Gastroesophageal sphincter (tissue), 4 donors: ENCODE results near the gene ERC1. TPM values are rescaled to one million over a fixed set of nuclear protein-coding genes. Genes with fewer than 3 reads are reported as not detected.
"Not testable (repeated sequence)": the region's sequence is repeated elsewhere in the genome, so short reads cannot be mapped to it uniquely, and the experiment has no call there.

ENCODE experiments used
- ATAC-seq: fragments of 150-250 bp; one replicate; pipeline ENCODE4 v1.9.1; 2016; ENCODE audit warnings: mild to moderate bottlenecking, moderate library complexity
- H3K27ac ChIP-seq, 4 donors: fragments of 200-600 bp; sonication (generic) in 3 of 4; 1 replicate in 3 of 4; 2 replicates in 1 of 4; pipeline ENCODE4 v1.5.1; 2016 to 2019
- H3K27me3 ChIP-seq: fragments of 200-600 bp; sonication (generic); one replicate; pipeline ENCODE4 v1.5.1; 2019
- H3K36me3 ChIP-seq, 2 donors: fragments of 200-600 bp; sonication (generic); one replicate each; pipeline ENCODE4 v1.5.1; 2019; ENCODE audit warnings: control low read depth in 1 of 2
- H3K4me1 ChIP-seq, 3 donors: fragments of 200-600 bp; sonication (generic); 1 replicate in 2 of 3; 2 replicates in 1 of 3; pipeline ENCODE4 v1.5.1; 2016 to 2019; ENCODE audit warnings: control low read depth in 2 of 3
- H3K4me3 ChIP-seq, 2 donors: fragments of 200-600 bp; sonication (generic); one replicate each; pipeline ENCODE4 v1.5.1; 2019; ENCODE audit warnings: mild to moderate bottlenecking in 1 of 2, moderate library complexity in 1 of 2
- H3K9me3 ChIP-seq, 3 donors: fragments of 200-600 bp; sonication (generic); one replicate each; pipeline ENCODE4 v1.5.1; 2017 to 2019; ENCODE audit warnings: control low read depth in 2 of 3
- EP300 ChIP-seq: sonication (generic); formaldehyde crosslinking; IDR thresholded peaks from one replicate; pipeline ENCODE4 v1.6.1; 2017; ENCODE audit warnings: antibody characterized with exemption, mild to moderate bottlenecking
- POLR2A ChIP-seq, 2 donors: fragments of 450-650 bp; IDR thresholded peaks; one replicate each; pipeline ENCODE4 v1.6.1; 2017; ENCODE audit warnings: antibody characterized with exemption in 2 of 2, mild to moderate bottlenecking in 2 of 2, moderate library complexity in 1 of 2
- POLR2AphosphoS5 ChIP-seq: sonication (generic); formaldehyde crosslinking; IDR thresholded peaks from one replicate; pipeline ENCODE4 v1.6.1; 2017; ENCODE audit warnings: antibody characterized with exemption
- WGBS, 2 donors: methylation state at CpG; one replicate each; pipeline ENCODE4 v1.1.5; 2018; ENCODE audit warnings: low coverage in 1 of 2; 5-methylcytosine and 5-hydroxymethylcytosine counted together
- total RNA-seq, 4 donors: library from RNA; depleted of rRNA; stranded (reverse); fragments of >200 nt; gene quantifications; one replicate each; pipeline ENCODE4 v1.1.0, GENCODE V29; 2016
- TF ChIP-seq, protein P1 (sequence below), 4 experiments: fragments of 200-600 bp in 2 of 4; fragments of 450-650 bp in 2 of 4; sonication (generic) in 1 of 4; IDR thresholded peaks; one replicate each; pipeline ENCODE4 v1.5.1; 2017 to 2019; ENCODE audit warnings: antibody characterized with exemption in 4 of 4, mild to moderate bottlenecking in 2 of 4, moderate library complexity in 2 of 4

The ERC1 gene
- total RNA-seq, 4 donors from 2014 or later, result 38.3 to 80.2 (median 58.4) TPM

DNA sequence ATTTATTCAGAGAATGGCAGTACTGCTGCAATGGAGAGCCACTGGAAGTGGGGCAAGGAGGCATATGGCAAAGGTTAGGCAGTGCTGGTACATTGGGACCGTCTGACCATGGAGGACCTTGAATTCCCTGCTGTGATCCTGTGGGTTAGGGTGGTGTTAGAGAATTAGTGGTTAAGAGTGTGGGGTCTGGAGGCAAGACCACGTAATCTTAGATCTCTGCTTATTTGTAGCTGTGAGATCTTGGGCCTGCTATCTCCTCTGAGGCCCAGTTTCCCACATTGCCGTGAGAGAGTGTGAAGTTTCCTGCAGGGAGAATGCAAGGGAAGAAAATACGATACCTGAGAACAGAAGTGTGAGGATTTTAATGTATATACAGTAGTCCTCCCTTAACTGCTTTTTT is 147.7 kb downstream of the ERC1 start:
- Histone ChIP-seq H3K9me3 (no peaks in the 10 kb centered on the region), H3K4me1 (no peaks in the 10 kb centered on the region), H3K36me3 (peaks cover 0 to 3% of the 10 kb centered on the region in 2 donors), H3K4me3 (no peak overlapping the region), H3K27ac (no peak overlapping the region), H3K27me3 (no peaks in the 10 kb centered on the region)
- no peak for TF ChIP-seq POLR2AphosphoS5
- TF ChIP-seq POLR2A (IDR thresholded peaks at IDR 0.05), result no peak
- TF ChIP-seq EP300, result no peak
- TF ChIP-seq, protein P1, sequence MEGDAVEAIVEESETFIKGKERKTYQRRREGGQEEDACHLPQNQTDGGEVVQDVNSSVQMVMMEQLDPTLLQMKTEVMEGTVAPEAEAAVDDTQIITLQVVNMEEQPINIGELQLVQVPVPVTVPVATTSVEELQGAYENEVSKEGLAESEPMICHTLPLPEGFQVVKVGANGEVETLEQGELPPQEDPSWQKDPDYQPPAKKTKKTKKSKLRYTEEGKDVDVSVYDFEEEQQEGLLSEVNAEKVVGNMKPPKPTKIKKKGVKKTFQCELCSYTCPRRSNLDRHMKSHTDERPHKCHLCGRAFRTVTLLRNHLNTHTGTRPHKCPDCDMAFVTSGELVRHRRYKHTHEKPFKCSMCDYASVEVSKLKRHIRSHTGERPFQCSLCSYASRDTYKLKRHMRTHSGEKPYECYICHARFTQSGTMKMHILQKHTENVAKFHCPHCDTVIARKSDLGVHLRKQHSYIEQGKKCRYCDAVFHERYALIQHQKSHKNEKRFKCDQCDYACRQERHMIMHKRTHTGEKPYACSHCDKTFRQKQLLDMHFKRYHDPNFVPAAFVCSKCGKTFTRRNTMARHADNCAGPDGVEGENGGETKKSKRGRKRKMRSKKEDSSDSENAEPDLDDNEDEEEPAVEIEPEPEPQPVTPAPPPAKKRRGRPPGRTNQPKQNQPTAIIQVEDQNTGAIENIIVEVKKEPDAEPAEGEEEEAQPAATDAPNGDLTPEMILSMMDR (IDR thresholded peaks at IDR 0.05), result no peak
- no peak for ATAC-seq
- 86 to 98% methylated on average over 4 of the region's 4 CpGs for WGBS, 2 donors

DNA sequence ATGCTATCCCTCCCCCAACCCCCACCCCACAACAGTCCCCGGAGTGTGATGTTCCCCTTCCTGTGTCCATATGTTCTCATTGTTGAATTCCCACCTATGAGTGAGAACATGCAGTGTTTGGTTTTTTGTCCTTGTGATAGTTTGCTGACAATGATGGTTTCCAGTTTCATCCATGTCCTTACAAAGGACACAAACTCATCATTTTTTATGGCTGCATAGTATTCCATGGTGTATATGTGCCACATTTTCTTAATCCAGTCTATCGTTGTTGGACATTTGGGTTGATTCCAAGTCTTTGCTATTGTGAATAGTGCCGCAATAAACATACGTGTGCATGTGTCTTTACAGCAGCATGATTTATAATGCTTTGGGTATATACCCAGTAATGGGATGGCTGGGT is 155.7 kb downstream of the ERC1 start:
- H3K4me1 ChIP-seq, H3K27me3 ChIP-seq, H3K27ac ChIP-seq, ATAC-seq, H3K4me3 ChIP-seq, H3K9me3 ChIP-seq: not testable (repeated sequence)
- H3K36me3 ChIP-seq, result peaks cover 0 to 15% of the 10 kb centered on the region in 2 donors
- WGBS, 2 donors, result 96 to 100% methylated on average over 1 to 4 of the region's 4 CpGs

DNA sequence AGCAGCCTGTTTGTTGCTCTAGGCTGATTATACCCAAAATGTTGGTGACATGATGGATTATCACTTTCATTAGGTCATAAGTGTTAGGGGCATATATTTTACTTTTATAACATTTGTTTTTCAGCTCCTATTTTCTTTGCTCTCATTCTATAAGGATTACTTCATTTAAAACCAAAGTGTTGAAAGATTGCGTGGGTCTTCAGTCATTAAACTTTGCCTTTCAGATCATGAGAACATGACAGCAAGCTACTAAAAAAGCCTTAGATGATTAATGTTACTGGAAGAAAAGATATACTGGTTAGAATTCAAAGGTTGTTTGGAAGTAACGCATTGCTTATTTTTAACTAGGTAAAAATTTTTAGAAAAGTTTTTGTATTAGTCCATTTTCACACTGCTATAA is 156.8 kb downstream of the ERC1 start:
- ATAC-seq, result no peak
- Histone ChIP-seq H3K9me3 (no peaks in the 10 kb centered on the region), H3K4me1 (no peaks in the 10 kb centered on the region), H3K4me3 (no peak overlapping the region), H3K27ac (no peak overlapping the region), H3K27me3 (no peaks in the 10 kb centered on the region), H3K36me3 (peaks cover 0 to 24% of the 10 kb centered on the region in 2 donors)
- WGBS, 2 donors, result 90 to 97% methylated on average over 2 of the region's 2 CpGs
- TF ChIP-seq, protein P1 (IDR thresholded peaks at IDR 0.05), result no peak
- TF ChIP-seq POLR2AphosphoS5 (no peak), EP300 (no peak), POLR2A (IDR thresholded peaks at IDR 0.05) (no peak)

DNA sequence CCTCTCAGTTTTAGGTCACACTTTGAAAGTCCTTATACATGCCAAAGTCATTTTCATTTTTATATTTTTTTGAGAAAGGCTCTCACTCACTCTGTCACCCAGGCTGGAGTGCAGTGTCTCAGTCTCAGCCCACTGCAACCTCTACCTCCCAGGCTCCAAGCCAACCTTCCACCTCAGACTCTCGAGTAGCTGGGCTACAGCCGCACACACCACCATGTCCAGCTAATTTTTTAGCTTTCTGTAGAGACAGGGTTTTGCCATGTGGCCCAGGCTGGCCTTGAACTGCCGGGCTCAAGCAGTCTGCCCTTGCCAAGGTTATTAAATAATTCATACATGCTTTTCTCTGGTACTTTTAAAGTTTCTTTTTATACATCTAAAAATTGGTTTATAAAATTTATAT is 166.0 kb downstream of the ERC1 start:
- H3K27me3 ChIP-seq, result no peaks in the 10 kb centered on the region
- H3K4me3 ChIP-seq, result no peak overlapping the region
- no peak overlapping the region for H3K27ac ChIP-seq
- H3K36me3 ChIP-seq, result peaks cover 0 to 18% of the 10 kb centered on the region in 2 donors
- no peak for TF ChIP-seq EP300
- TF ChIP-seq POLR2AphosphoS5, result no peak
- no peak for ATAC-seq
- 55 to 76% methylated on average over 3 of the region's 3 CpGs for WGBS, 2 donors
- H3K4me1 ChIP-seq, result no peaks in the 10 kb centered on the region
- no peaks in the 10 kb centered on the region for H3K9me3 ChIP-seq

DNA sequence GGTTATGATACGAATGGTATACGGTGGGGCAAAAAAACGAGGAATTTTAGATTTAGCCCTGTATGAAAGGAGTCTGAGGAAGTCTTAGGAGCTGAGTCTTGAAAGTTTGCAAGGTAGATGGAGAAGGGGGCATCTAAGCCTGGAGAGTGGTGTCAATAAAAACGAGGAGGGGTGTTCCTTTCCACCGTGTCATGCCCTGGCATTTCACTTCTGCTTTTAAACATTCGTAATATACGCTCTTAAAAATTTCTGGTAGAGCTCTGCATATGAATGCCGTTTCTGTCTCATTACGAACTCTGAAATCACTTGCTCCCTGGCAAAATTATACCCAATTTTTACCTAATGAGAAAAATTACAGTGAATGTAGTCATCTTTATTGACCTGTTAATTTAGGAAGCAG is 170.2 kb downstream of the ERC1 start:
- 90 to 96% methylated on average over 9 of the region's 9 CpGs for WGBS, 2 donors
- Histone ChIP-seq H3K4me3 (no peak overlapping the region), H3K27me3 (no peaks in the 10 kb centered on the region), H3K9me3 (no peaks in the 10 kb centered on the region), H3K27ac (no peak overlapping the region), H3K4me1 (no peaks in the 10 kb centered on the region), H3K36me3 (no peaks in the 10 kb centered on the region)
- no peak for ATAC-seq
- TF ChIP-seq EP300, result no peak

DNA sequence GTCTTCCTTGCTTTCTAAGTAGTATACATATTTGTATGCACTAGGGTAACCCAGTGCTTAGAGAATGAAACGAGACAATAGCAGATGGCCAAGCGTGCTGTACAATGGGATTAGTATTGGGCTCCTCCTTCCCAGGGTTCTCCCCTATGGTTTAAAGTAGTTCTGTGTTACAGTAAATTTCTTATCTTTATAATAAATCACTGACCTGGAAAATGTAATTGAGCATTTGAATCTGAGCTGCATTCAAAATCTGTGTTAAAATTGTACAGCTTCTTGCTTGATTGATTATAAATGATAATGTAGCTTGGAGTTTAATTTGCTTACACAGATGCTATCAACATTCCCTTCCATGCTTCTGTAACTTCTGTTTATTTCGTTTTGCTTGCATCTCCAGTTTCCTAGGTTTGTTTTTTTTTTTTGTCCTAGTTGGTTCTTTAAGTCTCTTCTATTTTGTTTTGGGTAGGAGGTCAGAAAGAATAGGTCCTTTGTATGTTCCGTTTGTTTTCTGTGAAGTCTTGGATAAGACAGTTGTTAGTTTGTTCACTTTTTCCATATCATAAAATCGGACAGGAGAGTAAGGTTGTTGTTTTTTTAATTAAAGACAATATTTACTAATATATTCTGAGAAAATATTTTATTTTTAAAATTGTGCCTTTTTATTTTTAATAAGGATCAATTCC is 171.2 kb downstream of the ERC1 start:
- peaks cover 0 to 5% (median 2%) of the 10 kb centered on the region in 3 donors for H3K4me1 ChIP-seq
- WGBS, 2 donors, result 83 to 85% methylated on average over 4 to 5 of the region's 5 CpGs

More for the DNA sequence above, 171.2 kb downstream of the ERC1 start:
- H3K9me3 ChIP-seq, result no peaks in the 10 kb centered on the region
- H3K27ac ChIP-seq, result no peak overlapping the region
- H3K36me3 ChIP-seq, result no peaks in the 10 kb centered on the region
- no peak for ATAC-seq
- no peak for TF ChIP-seq EP300
- no peak for TF ChIP-seq POLR2AphosphoS5
- no peak for TF ChIP-seq POLR2A (IDR thresholded peaks at IDR 0.05)
- TF ChIP-seq, protein P1 (IDR thresholded peaks at IDR 0.05), result no peak
- H3K27me3 ChIP-seq, result no peaks in the 10 kb centered on the region
- H3K4me3 ChIP-seq, result no peak overlapping the region
